ENCODE data around the gene EPB41L3.

DNA sequence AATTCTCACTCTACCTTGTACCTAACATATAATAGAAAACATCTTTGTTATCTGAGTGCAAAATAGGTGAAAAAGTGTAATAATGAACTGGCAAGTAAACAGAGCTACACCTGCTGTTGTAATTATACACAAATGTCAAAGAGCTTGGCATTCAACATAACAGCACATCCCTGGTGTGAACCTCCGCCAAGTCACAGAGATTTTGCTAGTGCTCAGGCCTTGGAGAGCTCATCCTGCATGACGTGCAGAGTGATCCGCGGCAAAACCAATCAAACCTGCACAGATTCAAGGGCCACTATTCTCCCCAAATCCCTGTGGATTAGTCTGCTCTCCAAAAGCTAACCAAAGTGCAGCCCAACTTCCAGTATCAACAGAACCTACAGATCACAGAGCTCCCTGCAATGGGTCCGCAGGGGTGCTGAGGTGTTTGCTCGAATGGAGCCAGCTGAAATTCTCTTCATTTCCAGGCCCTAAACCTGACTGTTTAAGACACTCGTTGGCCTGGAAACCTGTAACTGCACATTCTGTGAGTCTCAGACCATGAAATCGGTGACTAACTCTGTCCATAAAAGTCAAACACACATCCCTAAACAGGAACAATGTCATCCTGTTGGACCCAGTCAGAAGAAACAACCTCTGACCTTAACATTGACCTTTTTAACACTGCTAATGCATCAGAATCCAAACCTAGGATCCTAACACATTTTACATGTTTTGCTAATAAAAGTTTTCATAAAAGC is 111.8 kb downstream of the EPB41L3 start:
- no peak for TF ChIP-seq EZH2 (IDR thresholded peaks at IDR 0.05; ENCODE audit: low read length)
- TF ChIP-seq, protein P1, sequence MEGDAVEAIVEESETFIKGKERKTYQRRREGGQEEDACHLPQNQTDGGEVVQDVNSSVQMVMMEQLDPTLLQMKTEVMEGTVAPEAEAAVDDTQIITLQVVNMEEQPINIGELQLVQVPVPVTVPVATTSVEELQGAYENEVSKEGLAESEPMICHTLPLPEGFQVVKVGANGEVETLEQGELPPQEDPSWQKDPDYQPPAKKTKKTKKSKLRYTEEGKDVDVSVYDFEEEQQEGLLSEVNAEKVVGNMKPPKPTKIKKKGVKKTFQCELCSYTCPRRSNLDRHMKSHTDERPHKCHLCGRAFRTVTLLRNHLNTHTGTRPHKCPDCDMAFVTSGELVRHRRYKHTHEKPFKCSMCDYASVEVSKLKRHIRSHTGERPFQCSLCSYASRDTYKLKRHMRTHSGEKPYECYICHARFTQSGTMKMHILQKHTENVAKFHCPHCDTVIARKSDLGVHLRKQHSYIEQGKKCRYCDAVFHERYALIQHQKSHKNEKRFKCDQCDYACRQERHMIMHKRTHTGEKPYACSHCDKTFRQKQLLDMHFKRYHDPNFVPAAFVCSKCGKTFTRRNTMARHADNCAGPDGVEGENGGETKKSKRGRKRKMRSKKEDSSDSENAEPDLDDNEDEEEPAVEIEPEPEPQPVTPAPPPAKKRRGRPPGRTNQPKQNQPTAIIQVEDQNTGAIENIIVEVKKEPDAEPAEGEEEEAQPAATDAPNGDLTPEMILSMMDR (optimal IDR thresholded peaks at IDR 0.05 in 1 of 3, IDR thresholded peaks at IDR 0.05 in 1 of 3, conservative IDR thresholded peaks at IDR 0.05 in 1 of 3; ENCODE audit: extremely low read depth in 1 of 3, insufficient read depth in 2 of 3, low read length in 3 of 3): no peak

Measured in keratinocyte (primary cell).